Activated effector memory CD4-positive, alpha-beta T cell treated with anti-CD3 and anti-CD28 coated beads, Interleukin-2, amount 50 U/mL, for 16 hours (primary cell): ENCODE measurements around the gene C1QTNF12.

Experiments used
- DNase-seq: peaks from one replicate; pipeline ENCODE4 v3.0.0-alpha.2; 2020

Gene C1QTNF12

GRCh38 chr1:1281533-1282321 is 35.2 kb upstream of the C1QTNF12 start:
- DNase-seq: no peak

GRCh38 chr1:1280782-1281481 is 34.4 kb upstream of the C1QTNF12 start:
- DNase-seq: no peak

- DNase-seq: no peak
These were observed 32.5 kb upstream of the C1QTNF12 start for GRCh38 chr1:1279028-1279427.

- DNase-seq: no peak
These were observed 32.1 kb upstream of the C1QTNF12 start for GRCh38 chr1:1278620-1279019.

DNA sequence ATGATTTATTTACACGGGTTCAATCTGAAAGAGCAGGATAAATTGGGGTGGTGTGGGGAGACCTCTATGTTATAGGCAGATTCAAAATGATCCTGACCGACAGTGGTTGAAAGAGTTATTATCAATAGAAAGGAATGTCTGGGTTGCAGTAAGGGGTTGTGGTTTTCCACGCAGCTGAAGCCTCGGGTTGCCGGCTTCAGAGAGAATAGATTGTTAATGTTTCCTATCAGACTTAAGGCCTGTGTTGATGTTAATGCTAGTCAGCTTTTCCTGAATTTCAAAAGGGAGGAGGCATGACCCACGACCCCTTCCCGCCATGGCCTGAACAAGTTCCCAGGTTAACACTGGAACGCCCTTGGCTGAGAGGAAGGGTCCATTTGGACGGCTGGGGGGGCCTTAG is 29.3 kb upstream of the C1QTNF12 start:
- DNase-seq: no peak

DNA sequence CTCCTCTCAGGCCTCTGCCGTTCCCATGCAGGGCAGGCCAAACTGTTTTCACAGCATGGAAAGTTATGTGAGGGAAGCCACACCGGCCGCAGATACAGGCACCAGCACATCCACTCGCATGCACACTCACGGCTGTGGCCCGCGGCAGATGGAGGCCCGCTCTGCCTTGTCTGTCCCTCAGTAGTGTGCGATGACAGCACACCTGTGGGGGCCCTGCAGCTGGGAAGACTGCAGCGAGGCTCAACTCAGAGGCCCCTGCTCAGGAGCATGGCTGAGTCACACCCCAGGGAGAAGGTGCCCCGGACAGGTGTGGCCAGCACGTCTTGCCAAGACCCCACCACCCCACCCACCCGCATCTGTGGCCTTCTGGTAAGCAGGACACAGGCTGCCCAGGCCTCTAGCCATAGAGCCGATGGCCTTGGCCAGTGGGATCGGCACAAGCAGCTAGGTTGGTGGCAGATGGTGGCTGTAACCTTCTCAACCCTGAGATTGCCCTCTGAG is 28.5 kb upstream of the C1QTNF12 start:
- no peak for DNase-seq

- no peak for DNase-seq
These were observed 27.9 kb upstream of the C1QTNF12 start for GRCh38 chr1:1274299-1274930.

DNA sequence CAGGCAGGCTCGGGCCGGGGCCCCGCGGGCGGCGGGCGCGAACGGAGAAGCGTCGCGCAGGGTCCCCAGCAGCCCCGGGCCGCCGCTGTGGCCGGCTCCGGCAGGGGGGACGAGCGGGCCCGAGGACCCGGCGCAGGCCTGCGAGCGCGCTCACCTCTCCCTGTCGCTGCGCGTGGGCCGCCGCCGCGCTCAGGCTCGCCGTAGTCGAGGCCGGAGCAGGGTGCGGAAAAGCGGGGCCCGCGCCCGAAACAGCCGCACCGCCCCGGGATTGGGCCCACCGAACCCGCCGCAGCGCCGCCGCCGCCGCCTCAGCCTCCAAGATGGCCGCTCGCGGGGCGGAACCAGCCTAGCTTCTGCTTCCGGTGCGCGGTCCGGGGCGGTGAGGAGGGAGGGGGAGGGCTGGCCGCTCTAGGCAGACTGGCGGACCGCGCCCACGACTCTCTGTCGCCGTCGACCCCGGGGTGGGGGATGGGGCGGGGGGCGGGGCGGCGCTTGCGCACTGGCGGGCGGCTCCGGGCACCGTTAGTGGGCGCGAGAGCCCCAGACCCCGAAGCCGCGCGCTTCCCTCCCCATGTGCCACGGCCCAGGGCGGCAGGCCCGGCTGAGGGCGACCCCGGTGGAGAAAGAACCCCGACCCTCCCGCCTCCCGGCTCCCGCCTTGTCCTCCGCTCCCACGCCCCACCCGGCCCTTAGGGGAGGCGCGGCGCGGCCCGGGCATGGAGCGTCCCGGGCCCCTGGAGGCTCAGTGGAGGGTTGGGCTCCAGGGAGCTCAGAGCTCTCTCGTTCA is 27.2 kb upstream of the C1QTNF12 start, which contains the start of gene UBE2J2:
UBE2J2 (minus strand) TSS at position 343 of the 787 bp plus-strand sequence. CDS start 5,862 bp downstream, outside the sequence.
- peak; percentile 97 for DNase-seq

DNA sequence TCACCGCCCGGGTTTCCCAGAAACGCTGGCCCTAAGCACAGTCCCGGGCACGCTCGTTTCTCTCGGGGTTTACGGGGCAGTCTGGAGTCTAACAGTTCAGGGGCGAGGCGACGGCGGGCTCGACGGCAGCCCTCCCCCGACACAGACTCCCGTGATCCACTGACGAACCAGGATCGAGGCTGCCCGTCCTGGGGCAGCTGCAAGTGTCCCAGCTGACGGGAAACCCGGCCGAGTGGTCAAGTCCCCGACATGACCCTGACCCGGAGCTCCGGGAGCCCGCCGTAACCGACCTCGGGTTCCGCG is 26.6 kb upstream of the C1QTNF12 start:
- no peak for DNase-seq

- no peak for DNase-seq
These were observed 26.1 kb upstream of the C1QTNF12 start for GRCh38 chr1:1272341-1273208.

DNA sequence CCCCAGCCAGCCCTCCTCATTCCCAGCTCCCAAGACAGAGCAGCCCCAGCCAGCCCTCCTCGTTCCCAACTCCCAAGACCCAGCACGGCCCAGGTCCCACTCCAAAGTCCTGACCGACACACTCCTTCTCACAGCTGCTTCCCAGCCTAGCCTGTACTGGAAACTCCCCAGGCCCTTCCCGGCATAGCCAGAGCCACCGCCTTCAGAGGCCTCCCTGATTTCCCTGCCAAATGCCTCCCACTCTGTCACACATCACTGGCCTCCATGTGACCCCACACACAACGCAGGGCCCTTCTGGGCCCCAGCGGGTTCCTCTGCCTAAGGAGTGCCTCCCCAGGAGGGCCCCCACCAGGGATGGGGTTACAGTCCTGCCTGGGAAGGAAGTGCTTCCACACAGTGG is 24.3 kb upstream of the C1QTNF12 start:
- DNase-seq: no peak

DNA sequence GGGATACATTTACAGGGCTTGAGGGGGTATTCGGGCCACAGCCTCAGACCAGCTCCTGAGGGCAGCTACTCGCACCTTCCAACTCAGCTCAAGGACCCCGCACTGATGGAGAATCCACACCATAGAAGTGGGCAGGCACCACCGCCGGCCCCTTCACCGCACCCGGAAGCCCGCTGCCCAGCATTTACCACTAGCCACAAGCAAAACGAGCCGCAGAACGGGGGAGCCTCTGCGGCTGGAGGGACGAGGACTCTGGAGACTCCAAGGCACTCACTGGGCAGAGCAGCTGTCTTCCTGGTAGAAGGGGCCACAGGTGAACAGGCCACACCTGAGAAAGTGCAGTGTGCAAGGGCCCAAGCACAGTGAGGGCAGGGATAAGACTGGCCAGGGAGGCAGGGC is 21.8 kb upstream of the C1QTNF12 start:
- no peak for DNase-seq

DNA sequence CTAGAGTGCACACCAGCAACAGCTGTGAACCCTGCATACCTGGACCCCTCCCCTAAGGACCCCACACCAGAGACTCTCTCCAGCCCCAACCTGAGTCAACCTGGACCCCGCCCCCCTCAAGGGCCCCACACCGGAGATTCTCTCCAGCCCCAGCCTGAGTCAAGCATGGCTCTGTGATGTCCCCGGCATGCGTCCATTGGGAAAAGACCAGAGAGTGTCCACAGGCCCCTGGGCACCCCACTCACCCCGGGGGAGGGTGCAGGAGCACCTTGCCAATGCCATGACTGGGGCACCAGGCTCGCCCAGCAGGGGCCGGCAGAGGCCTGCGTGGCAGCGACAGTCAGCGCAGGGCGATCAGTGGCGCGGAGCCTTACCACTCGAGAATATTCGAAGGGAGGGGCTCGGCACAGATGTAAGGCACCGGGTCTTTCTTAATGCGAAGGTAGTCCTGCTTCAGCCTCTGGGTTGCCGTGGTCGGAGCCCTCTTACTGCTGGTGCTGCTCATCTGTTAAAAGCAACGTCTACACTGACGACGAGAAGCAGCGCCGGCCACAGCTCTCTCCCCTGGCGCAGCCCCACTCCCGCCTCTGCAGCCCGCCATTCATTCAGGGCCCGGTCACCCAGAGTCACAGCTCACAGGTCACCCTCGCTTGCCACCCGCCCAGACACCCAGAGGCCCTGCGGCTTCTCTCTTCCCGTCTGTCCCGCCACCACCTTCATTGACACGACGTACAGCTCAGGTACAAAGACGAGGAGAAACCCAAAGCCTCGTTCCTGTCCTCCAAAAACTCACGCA is 21.2 kb upstream of the C1QTNF12 start:
- no peak for DNase-seq

DNA sequence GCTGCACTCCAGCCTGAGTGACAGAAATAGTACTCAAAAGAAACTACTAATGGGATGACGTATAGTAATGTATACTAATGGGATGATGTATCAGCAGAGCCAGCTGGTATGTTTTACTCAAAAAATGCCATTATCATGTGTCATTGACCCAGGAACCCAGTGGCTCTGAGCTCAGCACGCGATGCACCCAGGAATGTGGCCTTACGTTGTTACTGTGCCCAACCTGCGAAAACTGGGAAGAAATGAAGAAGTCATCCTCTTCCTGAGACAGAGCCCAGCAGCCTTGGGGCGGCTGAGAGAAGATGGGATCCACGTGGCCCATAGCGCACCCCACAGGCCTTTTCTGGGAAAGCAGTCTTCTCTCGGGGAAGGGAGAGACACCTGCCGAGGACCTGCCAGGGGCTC is 18.3 kb upstream of the C1QTNF12 start:
- no peak for DNase-seq

GRCh38 chr1:1264026-1264425 is 17.5 kb upstream of the C1QTNF12 start:
- no peak for DNase-seq

GRCh38 chr1:1262758-1263157 is 16.2 kb upstream of the C1QTNF12 start:
- DNase-seq: no peak

DNA sequence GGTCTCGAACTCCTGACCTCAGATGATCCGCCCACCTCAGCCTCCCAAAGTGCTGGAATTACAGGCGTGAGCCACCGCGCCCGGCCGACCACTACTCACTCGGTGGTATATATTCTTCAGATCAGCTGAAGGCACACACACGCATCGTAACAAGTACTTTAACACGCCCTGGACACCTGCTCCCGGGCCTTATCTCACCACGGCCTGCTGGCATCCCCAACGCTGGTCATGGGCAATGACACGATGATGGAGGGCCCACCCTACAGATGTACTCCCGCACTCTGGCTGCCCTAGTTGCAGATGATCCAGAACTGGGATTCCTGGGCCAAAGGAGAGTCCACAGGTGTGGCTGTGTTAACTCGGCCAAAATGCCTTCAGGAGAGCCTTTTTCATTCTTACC is 15.5 kb upstream of the C1QTNF12 start:
- no peak for DNase-seq

DNA sequence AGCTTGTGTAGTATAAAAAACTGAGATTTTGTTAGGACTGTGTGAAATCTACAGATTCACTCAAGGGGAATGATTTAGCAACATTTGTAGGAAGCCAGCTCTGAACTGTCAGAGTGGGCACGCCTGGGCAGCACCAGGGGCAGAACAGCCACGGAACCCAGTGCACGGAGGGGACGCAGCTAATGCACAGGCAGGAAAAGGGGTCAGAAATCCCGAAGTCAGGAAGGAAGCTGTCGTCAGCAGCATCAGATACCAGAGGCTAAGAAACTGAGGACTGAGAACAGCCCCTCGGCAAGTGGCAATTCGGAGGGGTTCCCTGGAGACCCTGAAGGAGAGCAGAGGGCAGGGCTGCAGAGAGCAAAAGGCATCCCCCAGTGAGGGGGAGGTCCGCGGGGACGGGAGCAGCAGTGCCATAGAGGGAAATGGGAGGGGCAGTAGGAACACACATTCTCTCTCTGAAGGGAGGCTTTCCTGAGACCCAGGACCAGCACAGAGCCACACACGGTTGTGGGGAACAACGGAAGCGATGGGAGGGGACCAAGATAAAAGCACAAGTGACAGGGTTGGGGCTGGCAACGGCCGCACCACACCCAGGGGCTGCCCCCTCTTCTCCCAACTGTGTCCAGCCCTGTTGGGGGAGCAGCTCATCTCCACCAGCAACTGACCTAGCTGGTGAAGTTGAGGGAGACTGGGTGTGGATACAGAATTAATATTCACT is 14.5 kb upstream of the C1QTNF12 start:
- DNase-seq: no peak

DNA sequence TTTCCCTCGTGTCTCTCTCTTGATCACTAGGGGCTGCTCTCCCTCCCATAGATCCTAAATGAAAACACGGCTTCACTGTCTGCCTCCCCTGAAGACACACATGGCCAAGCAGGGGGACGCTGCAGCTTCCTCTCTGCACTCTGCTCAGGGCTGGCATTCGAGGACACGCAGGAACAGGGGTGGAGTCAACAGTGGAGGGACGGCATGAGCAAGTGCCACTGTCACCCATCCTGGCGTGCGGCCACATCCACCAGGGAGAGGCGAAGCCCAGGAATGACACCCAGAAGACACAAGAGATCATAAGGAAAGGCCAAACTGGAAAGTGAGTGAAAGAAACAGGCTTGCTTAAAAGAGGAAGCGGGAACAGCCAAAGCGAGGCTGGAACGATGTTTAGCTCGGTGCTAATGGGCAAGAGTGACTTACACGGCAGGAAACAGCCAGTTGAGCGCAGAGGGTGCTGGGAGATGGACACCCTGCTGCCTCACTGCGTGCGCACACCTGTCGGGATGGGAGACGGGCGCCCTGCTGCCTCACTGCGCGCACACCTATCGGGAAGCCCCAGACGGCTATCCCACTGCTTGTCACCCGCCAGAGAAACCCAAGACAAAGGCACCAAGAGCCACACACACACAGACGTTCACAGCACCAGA is 13.6 kb upstream of the C1QTNF12 start:
- no peak for DNase-seq

DNA sequence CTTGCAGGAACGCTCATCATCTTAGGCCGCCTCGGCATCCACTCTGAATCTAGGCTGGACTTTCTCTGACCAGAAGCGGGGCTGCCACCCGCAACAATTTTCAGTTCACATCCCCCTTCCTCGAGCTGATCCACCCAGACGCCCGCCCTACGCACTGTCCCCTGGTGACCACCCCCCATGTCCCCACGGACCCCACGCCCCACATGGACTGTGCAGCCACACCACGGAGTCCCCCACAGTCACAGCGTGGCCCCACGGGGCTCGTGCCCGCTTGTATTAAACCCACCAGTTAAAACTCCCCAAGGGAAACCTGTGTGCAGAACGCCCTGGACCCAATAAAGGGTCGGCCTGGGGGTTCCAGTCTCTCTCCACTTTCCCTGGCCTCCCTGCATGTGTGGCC is 13.0 kb upstream of the C1QTNF12 start:
- DNase-seq: no peak
